Natural killer cell (primary cell): Measurements from ENCODE around the gene CLCN2. TPM values are rescaled to one million over a fixed set of nuclear protein-coding genes. Genes with fewer than 3 reads are reported as not detected.

Experiments
- ATAC-seq, 3 donors: fragments of 150-1000 bp in 2 of 3; fragments of 200-7000 bp in 1 of 3; cut with Tn5 transposase; 1 replicate in 1 of 3; 2 replicates in 2 of 3; pipeline ENCODE4 v1.10.0; 2021; ENCODE audit warnings: mild to moderate bottlenecking in 2 of 3, moderate library complexity in 2 of 3
- DNase-seq, 2 donors: peaks; one replicate each; pipeline versions ENCODE4 v3.0.0 to v3.0.0-alpha.2; 2013 to 2021; ENCODE audit warnings: mixed read lengths in 1 of 2
- H3K27ac ChIP-seq: one replicate; pipeline ENCODE4 v1.5.1; 2013; ENCODE audit warnings: mild to moderate bottlenecking, low read length
- H3K27me3 ChIP-seq: one replicate; pipeline ENCODE4 v1.6.1; 2013; ENCODE audit warnings: low read length; ENCODE audit not compliant: control insufficient read depth, insufficient read depth
- H3K36me3 ChIP-seq: one replicate; pipeline ENCODE4 v1.6.1; 2013; ENCODE audit warnings: low read length; ENCODE audit not compliant: control insufficient read depth, insufficient read depth
- H3K4me1 ChIP-seq: one replicate; pipeline ENCODE4 v1.6.1; 2013; ENCODE audit warnings: low read length; ENCODE audit not compliant: control insufficient read depth, insufficient read depth
- H3K4me3 ChIP-seq: one replicate; pipeline ENCODE4 v1.5.1; 2013; ENCODE audit warnings: low read length
- H3K9me3 ChIP-seq: one replicate; pipeline ENCODE4 v1.6.1; 2013; ENCODE audit warnings: low read length; ENCODE audit not compliant: control insufficient read depth, insufficient read depth
- H3K27ac Mint-ChIP-seq, 2 donors: one replicate each; pipeline ENCODE4 v1.8.0; 2022; ENCODE audit warnings: mild to moderate bottlenecking in 2 of 2, mixed read lengths in 2 of 2, moderate library complexity in 1 of 2
- H3K27me3 Mint-ChIP-seq, 2 donors: one replicate each; pipeline ENCODE4 v1.8.0; 2022; ENCODE audit warnings: low read depth in 2 of 2, mixed read lengths in 2 of 2
- H3K36me3 Mint-ChIP-seq: one replicate; pipeline ENCODE4 v1.8.0; 2022; ENCODE audit warnings: mixed read lengths
- H3K4me1 Mint-ChIP-seq, 2 donors: one replicate each; pipeline ENCODE4 v1.8.0; 2022; ENCODE audit warnings: mixed read lengths in 2 of 2
- H3K4me3 Mint-ChIP-seq: one replicate; pipeline ENCODE4 v1.8.0; 2022; ENCODE audit warnings: mild to moderate bottlenecking, moderate library complexity, mixed read lengths
- H3K9me3 Mint-ChIP-seq, 2 donors: one replicate each; pipeline ENCODE4 v1.8.0; 2022; ENCODE audit warnings: mixed read lengths in 2 of 2
- CTCF ChIP-seq: fragments of 200-600 bp; IDR thresholded peaks from one replicate; pipeline ENCODE4 v1.8.0; 2022; ENCODE audit warnings: antibody characterized with exemption
- WGBS: methylation state at CpG from one replicate; pipeline ENCODE4 v1.1.7; 2013; ENCODE audit warnings: missing lambda C conversion rate; ENCODE audit not compliant: insufficient coverage; 5-methylcytosine and 5-hydroxymethylcytosine counted together
- intact Hi-C: fragments of 100-400 bp; cut with micrococcal nuclease; formaldehyde crosslinking; loops from one replicate; pipeline ENCODE4 v1.14.2; 2022
- total RNA-seq, 4 donors: library from RNA; stranded (reverse); fragments of 120-200 nt in 1 of 4; gene quantifications; one replicate each; pipeline versions ENCODE4 v1.2.3 to v1.2.4, GENCODE V29; 2013 to 2022

CLCN2 gene
- total RNA-seq, 3 donors from 2014 or later (not counting 1 experiment from before 2014, with no cell fraction given), result 7.8 to 8.2 (median 8.1) TPM

- Mint-ChIP-seq H3K27me3 (no peaks in the 10 kb centered on the region), H3K4me1 (peaks cover 0 to 11% of the 10 kb centered on the region in 2 donors), H3K9me3 (no peaks in the 10 kb centered on the region), H3K4me3 (no peak overlapping the region), H3K27ac (no peak overlapping the region), H3K36me3 (no peaks in the 10 kb centered on the region)
- intact Hi-C loops, result no loop called here
- H3K9me3 ChIP-seq, result no peaks in the 10 kb centered on the region
- no peaks in the 10 kb centered on the region for H3K4me1 ChIP-seq
- no peak for TF ChIP-seq CTCF
- no peak overlapping the region for H3K27ac ChIP-seq
- DNase-seq, result no peak
- 85% methylated on average over 14 of the region's 14 CpGs for WGBS
- H3K27me3 ChIP-seq, result no peaks in the 10 kb centered on the region
- ATAC-seq, result peak in 1 of 3 donors; percentile 24
- H3K4me3 ChIP-seq, result no peak overlapping the region
- H3K36me3 ChIP-seq, result peaks cover 5% of the 10 kb centered on the region
Observed at GRCh38 chr3:184345317-184346144, 15.9 kb downstream of the CLCN2 start.

GRCh38 chr3:184344579-184345316, 16.7 kb downstream of the CLCN2 start:
- no peak overlapping the region for H3K27ac ChIP-seq

GRCh38 chr3:184343200-184343876, 18.1 kb downstream of the CLCN2 start:
- Histone ChIP-seq H3K36me3 (peaks cover 5% of the 10 kb centered on the region), H3K9me3 (no peaks in the 10 kb centered on the region), H3K27me3 (no peaks in the 10 kb centered on the region), H3K4me1 (peaks cover 1% of the 10 kb centered on the region), H3K4me3 (no peak overlapping the region), H3K27ac (no peak overlapping the region)
- no peak for ATAC-seq
- Mint-ChIP-seq H3K9me3 (no peaks in the 10 kb centered on the region), H3K36me3 (no peaks in the 10 kb centered on the region), H3K27ac (no peak overlapping the region), H3K27me3 (no peaks in the 10 kb centered on the region), H3K4me3 (no peak overlapping the region), H3K4me1 (peaks cover 0 to 12% of the 10 kb centered on the region in 2 donors)
- no peak for DNase-seq
- intact Hi-C loops, result no loop called here
- 85% methylated on average over 5 of the region's 5 CpGs for WGBS
- TF ChIP-seq CTCF, result no peak

More at GRCh38 chr3:184344579-184345316, 16.7 kb downstream of the CLCN2 start:
- ATAC-seq (no peak), DNase-seq (no peak)
- no peak overlapping the region for H3K4me3 ChIP-seq
- 95% methylated on average over 23 of the region's 24 CpGs for WGBS
- intact Hi-C loops, result no loop called here
- TF ChIP-seq CTCF, result no peak
- peaks cover 0 to 12% of the 10 kb centered on the region in 2 donors for H3K4me1 Mint-ChIP-seq
- no peak overlapping the region for H3K27ac Mint-ChIP-seq
- no peaks in the 10 kb centered on the region for H3K27me3 Mint-ChIP-seq
- H3K4me3 Mint-ChIP-seq, result no peak overlapping the region
- no peaks in the 10 kb centered on the region for H3K4me1 ChIP-seq
- H3K9me3 ChIP-seq, result no peaks in the 10 kb centered on the region
- H3K9me3 Mint-ChIP-seq, result no peaks in the 10 kb centered on the region
- no peaks in the 10 kb centered on the region for H3K36me3 Mint-ChIP-seq
- peaks cover 5% of the 10 kb centered on the region for H3K36me3 ChIP-seq
- H3K27me3 ChIP-seq, result no peaks in the 10 kb centered on the region
